GM19239 (cell line): ENCODE results near the gene BFSP2.
A peak's percentile ranks its signal among the peaks of the same experiment; 100 is the strongest.
"Not testable (repeated sequence)": the region's sequence is repeated elsewhere in the genome, so short reads cannot be mapped to it uniquely, and the experiment has no call there.

ENCODE experiments used
- DNase-seq: peaks from one replicate; pipeline ENCODE4 v3.0.0; 2011; ENCODE audit warnings: low spot score; ENCODE audit not compliant: insufficient read length
- FAIRE-seq: peaks from 2 replicates; lab custom pipeline; 2011; peaks lifted over from hg19 to GRCh38; lab: Jason Lieb, UNC

BFSP2 gene

GRCh38 chr3:133492159-133492741 lies 92.4 kb downstream of the BFSP2 start:
- no peak for DNase-seq
- peak; percentile 69 for FAIRE-seq

GRCh38 chr3:133494469-133494868 lies 94.6 kb downstream of the BFSP2 start:
- no peak for FAIRE-seq
- no peak for DNase-seq

GRCh38 chr3:133502542-133502941 lies 102.7 kb downstream of the BFSP2 start:
- FAIRE-seq, DNase-seq: not testable (repeated sequence)

- DNase-seq: no peak
- no peak for FAIRE-seq
Observed at GRCh38 chr3:133503409-133503808, 103.6 kb downstream of the BFSP2 start.

GRCh38 chr3:133504736-133505135 lies 104.9 kb downstream of the BFSP2 start:
- DNase-seq: no peak
- no peak for FAIRE-seq

- no peak for DNase-seq
Observed at GRCh38 chr3:133505813-133506212, 106.0 kb downstream of the BFSP2 start.

GRCh38 chr3:133506215-133506901 lies 106.5 kb downstream of the BFSP2 start:
- FAIRE-seq: peak; percentile 99
- DNase-seq: peak; percentile 53

More at GRCh38 chr3:133505813-133506212, 106.0 kb downstream of the BFSP2 start:
- no peak for FAIRE-seq

GRCh38 chr3:133509488-133509887 lies 109.6 kb downstream of the BFSP2 start:
- no peak for FAIRE-seq
- DNase-seq: no peak

GRCh38 chr3:133512416-133513089 lies 112.7 kb downstream of the BFSP2 start:
- peak; percentile 4 for FAIRE-seq

GRCh38 chr3:133514418-133514817 lies 114.6 kb downstream of the BFSP2 start:
- FAIRE-seq: no peak

More at GRCh38 chr3:133512416-133513089, 112.7 kb downstream of the BFSP2 start:
- no peak for DNase-seq

GRCh38 chr3:133515127-133515526 lies 115.3 kb downstream of the BFSP2 start:
- no peak for FAIRE-seq
- DNase-seq: no peak

More at GRCh38 chr3:133514418-133514817, 114.6 kb downstream of the BFSP2 start:
- DNase-seq: no peak

GRCh38 chr3:133520286-133520685 lies 120.4 kb downstream of the BFSP2 start:
- no peak for FAIRE-seq
- DNase-seq: no peak

GRCh38 chr3:133520938-133521337 lies 121.1 kb downstream of the BFSP2 start:
- DNase-seq, FAIRE-seq: not testable (repeated sequence)

- FAIRE-seq (peak; percentile 76), DNase-seq (no peak)
Observed at GRCh38 chr3:133521946-133522345, 122.1 kb downstream of the BFSP2 start.

GRCh38 chr3:133523758-133524157 lies 123.9 kb downstream of the BFSP2 start:
- not testable (repeated sequence) for FAIRE-seq

More at GRCh38 chr3:133523758-133524157, 123.9 kb downstream of the BFSP2 start:
- not testable (repeated sequence) for DNase-seq
